Breast epithelium (tissue), 4 donors: Measurements from ENCODE around the gene JAG1. TPM values are rescaled to one million over a fixed set of nuclear protein-coding genes. Genes with fewer than 3 reads are reported as not detected.
"Not testable (repeated sequence)": the region's sequence is repeated elsewhere in the genome, so short reads cannot be mapped to it uniquely, and the experiment has no call there.

Experiments
- DNase-seq, 2 donors: peaks; one replicate each; pipeline ENCODE4 v3.0.0-alpha.2; 2019; ENCODE audit warnings: low spot score in 2 of 2
- H3K27ac ChIP-seq, 2 donors: fragments of 200-600 bp; sonication (generic) in 1 of 2; one replicate each; pipeline ENCODE4 v1.5.1; 2016 to 2019; ENCODE audit warnings: mild to moderate bottlenecking in 1 of 2
- H3K27me3 ChIP-seq, 2 donors: fragments of 200-600 bp; sonication (generic) in 1 of 2; one replicate each; pipeline versions ENCODE4 v1.5.1 to v1.6.0; 2017 to 2019; ENCODE audit warnings: control low read depth in 1 of 2, mild to moderate bottlenecking in 1 of 2
- H3K36me3 ChIP-seq: fragments of 200-600 bp; one replicate; pipeline ENCODE4 v1.5.1; 2019
- H3K4me1 ChIP-seq, 2 donors: fragments of 200-600 bp; sonication (generic); one replicate each; pipeline ENCODE4 v1.5.1; 2016 to 2019; ENCODE audit warnings: control low read depth in 1 of 2
- H3K4me3 ChIP-seq, 3 donors: fragments of 200-600 bp; sonication (generic); 1 replicate in 2 of 3; 2 replicates in 1 of 3; pipeline ENCODE4 v1.5.1; 2016 to 2019; ENCODE audit warnings: mild to moderate bottlenecking in 3 of 3, moderate library complexity in 2 of 3
- H3K9me3 ChIP-seq, 2 donors: fragments of 200-600 bp; sonication (generic) in 1 of 2; one replicate each; pipeline ENCODE4 v1.5.1; 2016 to 2019; ENCODE audit warnings: control low read depth in 1 of 2
- POLR2A ChIP-seq: fragments of 450-650 bp; IDR thresholded peaks from one replicate; pipeline ENCODE4 v1.6.1; 2016; ENCODE audit warnings: antibody characterized with exemption, mild to moderate bottlenecking, moderate library complexity
- POLR2AphosphoS5 ChIP-seq, 3 donors: sonication (generic); formaldehyde crosslinking; IDR thresholded peaks; one replicate each; pipeline ENCODE4 v1.6.1; 2017; ENCODE audit warnings: antibody characterized with exemption in 3 of 3
- intact Hi-C: fragments of 100-400 bp; cut with DNase I; formaldehyde crosslinking; loops from one replicate; pipeline ENCODE4 v1.15.1; 2023; ENCODE audit warnings: low total_unique reads
- total RNA-seq, 3 donors: library from RNA; depleted of rRNA; stranded (reverse); fragments of >200 nt; gene quantifications; one replicate each; pipeline ENCODE4 v1.1.0, GENCODE V29; 2016
- TF ChIP-seq, protein P1 (sequence below), 3 donors: fragments of 450-650 bp; IDR thresholded peaks; one replicate each; pipeline ENCODE4 v1.5.1; 2016 to 2017; ENCODE audit warnings: antibody characterized with exemption in 3 of 3, mild to moderate bottlenecking in 3 of 3, moderate library complexity in 3 of 3

JAG1 gene
- total RNA-seq, 3 donors from 2014 or later: 49.0 to 97.9 (median 75.7) TPM

DNA sequence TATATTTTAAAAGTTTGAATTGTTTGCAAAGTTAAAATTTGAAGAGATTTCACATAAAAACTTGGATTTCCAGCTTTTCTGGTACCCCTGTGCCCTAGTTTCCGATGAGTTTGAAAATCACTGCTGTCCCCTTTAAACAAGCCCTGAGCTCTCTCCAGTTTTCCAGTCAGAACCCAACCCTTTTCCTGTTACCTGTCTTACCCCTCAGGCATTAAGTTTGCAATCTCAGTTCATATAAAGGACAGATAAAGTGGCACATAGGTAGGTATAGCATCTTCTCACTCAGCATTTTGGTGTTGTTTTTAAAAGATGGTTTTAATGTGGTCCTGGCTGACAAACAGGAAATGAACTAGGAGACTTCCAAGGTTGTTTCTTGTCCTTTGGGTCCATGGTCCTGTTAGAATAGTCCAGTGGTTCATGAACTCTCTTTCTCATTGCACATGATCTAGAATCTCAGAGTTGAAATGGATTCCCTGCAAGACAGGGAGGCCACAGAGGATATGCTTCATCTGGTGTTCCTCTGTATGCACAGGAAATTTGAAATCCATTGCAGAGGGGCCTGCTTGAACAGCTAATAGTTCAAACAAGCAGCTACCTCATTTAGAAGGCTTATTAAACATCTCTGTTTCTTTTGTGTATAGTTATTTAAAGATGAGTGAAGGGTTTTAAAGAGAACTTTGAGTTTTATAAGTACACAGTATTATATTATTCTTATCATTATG, 82.7 kb downstream of the JAG1 start:
- no peak for DNase-seq
- intact Hi-C loops: no loop called here
- no peak overlapping the region for H3K4me3 ChIP-seq
- no peak for TF ChIP-seq POLR2AphosphoS5 (IDR thresholded peaks at IDR 0.05)
- TF ChIP-seq, protein P1, sequence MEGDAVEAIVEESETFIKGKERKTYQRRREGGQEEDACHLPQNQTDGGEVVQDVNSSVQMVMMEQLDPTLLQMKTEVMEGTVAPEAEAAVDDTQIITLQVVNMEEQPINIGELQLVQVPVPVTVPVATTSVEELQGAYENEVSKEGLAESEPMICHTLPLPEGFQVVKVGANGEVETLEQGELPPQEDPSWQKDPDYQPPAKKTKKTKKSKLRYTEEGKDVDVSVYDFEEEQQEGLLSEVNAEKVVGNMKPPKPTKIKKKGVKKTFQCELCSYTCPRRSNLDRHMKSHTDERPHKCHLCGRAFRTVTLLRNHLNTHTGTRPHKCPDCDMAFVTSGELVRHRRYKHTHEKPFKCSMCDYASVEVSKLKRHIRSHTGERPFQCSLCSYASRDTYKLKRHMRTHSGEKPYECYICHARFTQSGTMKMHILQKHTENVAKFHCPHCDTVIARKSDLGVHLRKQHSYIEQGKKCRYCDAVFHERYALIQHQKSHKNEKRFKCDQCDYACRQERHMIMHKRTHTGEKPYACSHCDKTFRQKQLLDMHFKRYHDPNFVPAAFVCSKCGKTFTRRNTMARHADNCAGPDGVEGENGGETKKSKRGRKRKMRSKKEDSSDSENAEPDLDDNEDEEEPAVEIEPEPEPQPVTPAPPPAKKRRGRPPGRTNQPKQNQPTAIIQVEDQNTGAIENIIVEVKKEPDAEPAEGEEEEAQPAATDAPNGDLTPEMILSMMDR (IDR thresholded peaks at IDR 0.05): no peak
- no peak for TF ChIP-seq POLR2A
- H3K4me1 ChIP-seq: no peaks in the 10 kb centered on the region
- H3K36me3 ChIP-seq: no peaks in the 10 kb centered on the region
- no peaks in the 10 kb centered on the region for H3K27me3 ChIP-seq
- peak overlapping the region; percentile 13 to 21 for H3K27ac ChIP-seq
- no peaks in the 10 kb centered on the region for H3K9me3 ChIP-seq

DNA sequence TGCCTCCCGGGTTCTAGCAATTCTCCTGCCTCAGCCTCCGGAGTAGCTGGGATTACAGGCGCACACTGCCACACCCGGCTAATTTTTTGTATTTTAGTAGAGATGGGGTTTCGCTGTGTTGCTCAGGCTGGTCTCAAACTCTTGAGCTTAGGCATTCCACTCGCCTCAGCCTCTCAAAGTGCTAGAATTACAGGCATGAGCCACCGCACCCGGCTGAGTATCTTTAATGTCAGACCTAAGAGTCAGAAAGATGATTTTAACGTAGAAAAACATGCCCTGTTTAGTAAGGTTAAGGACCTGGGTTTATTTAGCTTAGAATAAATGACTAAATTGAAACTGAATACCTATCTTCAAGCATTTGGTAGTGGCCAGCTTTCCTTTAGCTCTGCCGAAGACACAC, 83.4 kb downstream of the JAG1 start:
- H3K36me3 ChIP-seq, H3K4me3 ChIP-seq, DNase-seq, H3K9me3 ChIP-seq, H3K27me3 ChIP-seq, intact Hi-C loops, H3K4me1 ChIP-seq: not testable (repeated sequence)
- peak overlapping the region in 1 of 2 donors; percentile 21 for H3K27ac ChIP-seq

Other genes starting within 250 kb of the JAG1 start
- gene MKKS, start 239.8 kb downstream of the JAG1 start, total RNA-seq: 10 to 100 TPM; 12.8 to 14.9 (median 14.7) TPM
- 1 to 10 TPM; 4.2 to 6.9 (median 5.9) TPM for gene SLX4IP, start 238.7 kb downstream of the JAG1 start, total RNA-seq